MCF 10A (cell line): ENCODE data around the gene PSME3IP1. TPM values are rescaled to one million over a fixed set of nuclear protein-coding genes. Genes with fewer than 3 reads are reported as not detected.

Source experiments
- BruUV-seq: library from RNA; stranded (reverse); fragments of 400-500 nt; replicated peaks from 2 replicates; lab custom pipeline; 2021; lab: Mats Ljungman, UMichigan
- CTCF ChIA-PET: fragments of 300-600 bp; sonication (Branson Sonifier 250); formaldehyde crosslinking; extraction: SDS; loops from one replicate; lab custom pipeline; 2021; ENCODE audit warnings: antibody characterized with exemption, inconsistent platforms; lab: Yijun Ruan, JAX
- POLR2A ChIA-PET: fragments of 300-600, 350-650 bp; sonication (Branson Sonifier 250); formaldehyde crosslinking; extraction: SDS; loops from one replicate; lab custom pipeline; 2020; ENCODE audit warnings: antibody characterized with exemption, inconsistent platforms; lab: Yijun Ruan, JAX
- DNase-seq: peaks from one replicate; pipeline ENCODE4 v3.0.0-alpha.2; 2018; ENCODE audit not compliant: unreplicated experiment
- H3K27ac Mint-ChIP-seq: one replicate; pipeline ENCODE4 v1.8.0; 2022; ENCODE audit warnings: mild to moderate bottlenecking, low read depth, mixed read lengths; ENCODE audit not compliant: unreplicated experiment
- H3K27me3 Mint-ChIP-seq: one replicate; pipeline ENCODE4 v1.8.0; 2022; ENCODE audit warnings: mixed read lengths; ENCODE audit not compliant: insufficient read depth, unreplicated experiment
- H3K36me3 Mint-ChIP-seq: one replicate; pipeline ENCODE4 v1.8.0; 2022; ENCODE audit warnings: mild to moderate bottlenecking, moderate library complexity, mixed read lengths; ENCODE audit not compliant: insufficient read depth, unreplicated experiment
- H3K4me1 Mint-ChIP-seq: one replicate; pipeline ENCODE4 v1.8.0; 2022; ENCODE audit warnings: mixed read lengths; ENCODE audit not compliant: insufficient read depth, unreplicated experiment
- H3K4me3 Mint-ChIP-seq: one replicate; pipeline ENCODE4 v1.8.0; 2022; ENCODE audit warnings: mild to moderate bottlenecking, moderate library complexity, mixed read lengths; ENCODE audit not compliant: unreplicated experiment
- H3K9me3 Mint-ChIP-seq: one replicate; pipeline ENCODE4 v1.8.0; 2022; ENCODE audit warnings: mixed read lengths; ENCODE audit not compliant: unreplicated experiment
- CTCF ChIP-seq: fragments of 200-600 bp; IDR thresholded peaks from one replicate; pipeline ENCODE4 v1.8.0; 2022; ENCODE audit warnings: antibody characterized with exemption, mild to moderate bottlenecking; ENCODE audit not compliant: unreplicated experiment
- intact Hi-C: fragments of 100-400 bp; cut with micrococcal nuclease; formaldehyde crosslinking; loops from 2 replicates; pipeline ENCODE4 v1.14.1; 2022
- total RNA-seq: library from RNA; stranded (reverse); gene quantifications from 2 replicates; pipeline ENCODE4 v1.2.3, GENCODE V29; 2022

Gene PSME3IP1
- total RNA-seq, 1 experiment from 2014 or later: 107 TPM

DNA sequence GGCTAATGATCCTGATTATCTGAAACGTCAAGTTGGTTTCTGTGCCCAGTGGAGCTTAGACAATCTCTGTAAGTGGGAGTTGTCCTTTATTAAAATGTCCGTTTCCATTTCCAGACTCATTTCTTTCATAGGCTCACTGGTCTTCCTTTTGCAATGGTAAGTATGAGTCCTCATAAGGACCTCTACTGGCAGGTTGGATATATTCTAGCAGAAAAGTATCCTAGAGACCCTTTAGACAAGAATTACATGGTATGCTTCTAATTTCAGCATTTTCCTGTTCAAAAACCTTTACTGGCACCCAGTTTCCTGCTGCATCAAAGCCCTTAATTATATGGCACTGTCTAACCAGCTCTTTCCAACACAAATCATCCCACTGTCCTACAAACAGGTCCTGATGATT is 31.1 kb upstream of the PSME3IP1 start:
- BruUV-seq: no TSS peak
- ChIA-PET CTCF (interaction anchor here (0.7 kb wide), 1 partner anchor 65 kb away, joined by 3 read pairs; no protein-coding TSS in a partner anchor), POLR2A (interaction anchor here (0.6 kb wide), 1 partner anchor 588 kb away, joined by 3 read pairs; no protein-coding TSS in a partner anchor)
- no peaks in the 10 kb centered on the region for H3K27me3 Mint-ChIP-seq
- peaks cover 100% of the 10 kb centered on the region for H3K36me3 Mint-ChIP-seq
- no peak overlapping the region for H3K27ac Mint-ChIP-seq
- DNase-seq: no peak
- no peak overlapping the region for H3K4me3 Mint-ChIP-seq
- H3K4me1 Mint-ChIP-seq: peaks cover 8% of the 10 kb centered on the region
- no peak for TF ChIP-seq CTCF
- intact Hi-C loops: no loop called here
- H3K9me3 Mint-ChIP-seq: peaks cover 11% of the 10 kb centered on the region

DNA sequence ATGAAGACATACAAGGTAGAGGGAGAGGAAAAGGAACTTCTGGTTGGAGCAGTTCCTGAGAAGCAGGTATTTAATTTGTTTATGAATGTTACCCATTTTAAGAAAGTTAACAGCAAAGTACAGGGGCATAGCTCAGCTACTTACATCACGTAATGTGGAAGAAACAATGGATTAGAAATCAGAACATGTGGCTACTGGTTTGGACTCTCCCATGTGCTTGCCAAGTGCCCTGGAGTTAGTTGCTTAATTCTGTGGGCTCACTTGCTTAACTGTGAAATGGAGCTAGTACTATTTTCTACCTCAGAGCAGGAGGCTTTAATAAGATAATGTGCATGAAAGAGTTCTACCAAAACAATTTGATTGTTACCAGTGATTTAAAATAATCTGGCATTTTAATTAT is 27.6 kb upstream of the PSME3IP1 start:
- Mint-ChIP-seq H3K4me1 (peaks cover 8% of the 10 kb centered on the region), H3K9me3 (peaks cover 11% of the 10 kb centered on the region), H3K36me3 (peaks cover 100% of the 10 kb centered on the region), H3K27me3 (no peaks in the 10 kb centered on the region), H3K27ac (peak overlapping the region; percentile 80), H3K4me3 (no peak overlapping the region)
- intact Hi-C loops: no loop called here
- TF ChIP-seq CTCF: no peak
- peak; percentile 86 for DNase-seq
- CTCF ChIA-PET: interaction anchor here (0.7 to 2.0 kb wide), 6 partner anchors 8 to 28 kb away, joined by 3 to 5 read pairs (median 4); partner anchors contain the start of genes PSME3IP1 and RSPRY1
- POLR2A ChIA-PET: interaction anchor here (0.6 to 5.3 kb wide), 17 partner anchors 9 to 530 kb away, joined by 3 to 67 read pairs (median 5); partner anchors contain the start of genes ARL2BP, CIAPIN1, COQ9 and PSME3IP1
- BruUV-seq: no TSS peak

DNA sequence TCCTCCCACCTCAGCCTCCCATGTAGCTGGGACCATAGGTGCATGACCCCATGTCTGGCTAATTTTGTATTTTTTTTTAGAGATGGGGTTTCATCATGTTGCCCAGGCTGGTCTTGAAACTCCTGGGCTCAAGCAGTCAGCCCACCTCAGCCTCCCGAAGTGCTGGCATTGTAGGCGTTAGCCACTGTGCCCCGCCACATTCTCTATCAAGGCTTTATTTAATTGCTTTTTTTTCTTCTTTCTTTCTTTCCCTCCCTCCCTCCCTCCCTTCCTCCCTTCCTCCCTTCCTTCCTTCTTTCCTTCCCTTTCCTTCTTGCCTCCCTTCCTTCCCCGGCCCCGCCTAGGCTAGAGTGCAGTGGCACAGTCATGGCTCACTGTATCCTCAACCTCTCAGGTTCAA is 23.9 kb upstream of the PSME3IP1 start:
- BruUV-seq: no TSS peak
- intact Hi-C loops: no loop called here
- Mint-ChIP-seq H3K27me3 (no peaks in the 10 kb centered on the region), H3K9me3 (no peaks in the 10 kb centered on the region), H3K27ac (no peak overlapping the region), H3K4me3 (no peak overlapping the region), H3K36me3 (peaks cover 91% of the 10 kb centered on the region), H3K4me1 (peaks cover 8% of the 10 kb centered on the region)
- POLR2A ChIA-PET: no interaction called here
- TF ChIP-seq CTCF: no peak
- CTCF ChIA-PET: interaction anchor here (0.7 kb wide), 1 partner anchor 13 kb away, joined by 4 read pairs; no protein-coding TSS in a partner anchor
- no peak for DNase-seq

- ChIA-PET CTCF (no interaction called here), POLR2A (interaction anchor here (0.6 to 1.5 kb wide), 2 partner anchors 12 to 218 kb away, joined by 3 to 6 read pairs; no protein-coding TSS in a partner anchor)
- intact Hi-C loops: no loop called here
- Mint-ChIP-seq H3K4me3 (no peak overlapping the region), H3K27ac (no peak overlapping the region), H3K9me3 (no peaks in the 10 kb centered on the region), H3K4me1 (peaks cover 8% of the 10 kb centered on the region), H3K27me3 (no peaks in the 10 kb centered on the region), H3K36me3 (peaks cover 88% of the 10 kb centered on the region)
- no peak for TF ChIP-seq CTCF
- no peak for DNase-seq
- no TSS peak for BruUV-seq
Measured at GRCh38 chr16:57208926-57209325, 23.1 kb upstream of the PSME3IP1 start.
